ENCODE results near the gene ERC2.

The ERC2 gene

DNA sequence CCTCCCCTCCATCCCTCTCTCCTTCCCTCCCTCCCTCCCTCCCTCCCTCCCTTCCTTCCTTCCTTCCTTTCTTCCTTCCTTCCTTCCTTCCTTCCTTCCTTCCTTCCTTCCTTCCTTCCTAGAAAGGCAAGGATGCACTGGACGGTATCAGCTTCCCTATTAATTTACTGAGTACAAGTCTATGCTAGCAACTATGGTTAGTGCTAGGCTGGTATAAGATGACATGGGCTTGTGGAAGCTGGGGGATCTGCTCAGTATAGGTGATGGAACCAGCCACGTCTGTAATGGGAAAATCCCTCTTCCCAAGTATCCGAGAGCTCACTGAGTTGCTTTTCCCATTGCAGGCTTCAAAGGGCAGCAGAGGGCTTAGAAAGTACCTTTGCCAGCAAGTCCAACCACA lies 884.8 kb downstream of the ERC2 start:
- DNase-seq (ENCODE audit: low spot score), result no peak

DNA sequence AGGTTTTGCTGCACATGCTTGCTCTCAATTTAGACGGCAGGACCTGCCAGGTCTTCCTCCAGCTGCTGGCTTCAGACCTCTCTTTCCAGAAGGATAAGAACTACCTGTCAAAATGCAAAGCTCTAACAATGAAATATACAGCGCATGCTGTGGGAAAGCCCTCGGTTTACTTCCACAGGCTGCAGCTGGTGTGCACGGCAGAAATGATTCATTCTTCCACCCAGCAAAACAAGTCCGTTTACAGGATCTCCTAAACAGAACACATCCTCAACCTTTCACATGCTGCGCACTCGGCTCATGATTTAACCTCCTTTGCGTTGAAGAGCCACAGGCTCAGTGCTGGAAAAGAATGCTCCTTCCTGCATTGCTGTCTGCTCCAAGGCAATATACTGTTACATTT lies 888.8 kb downstream of the ERC2 start:
- no peak for DNase-seq (ENCODE audit: low spot score)

DNA sequence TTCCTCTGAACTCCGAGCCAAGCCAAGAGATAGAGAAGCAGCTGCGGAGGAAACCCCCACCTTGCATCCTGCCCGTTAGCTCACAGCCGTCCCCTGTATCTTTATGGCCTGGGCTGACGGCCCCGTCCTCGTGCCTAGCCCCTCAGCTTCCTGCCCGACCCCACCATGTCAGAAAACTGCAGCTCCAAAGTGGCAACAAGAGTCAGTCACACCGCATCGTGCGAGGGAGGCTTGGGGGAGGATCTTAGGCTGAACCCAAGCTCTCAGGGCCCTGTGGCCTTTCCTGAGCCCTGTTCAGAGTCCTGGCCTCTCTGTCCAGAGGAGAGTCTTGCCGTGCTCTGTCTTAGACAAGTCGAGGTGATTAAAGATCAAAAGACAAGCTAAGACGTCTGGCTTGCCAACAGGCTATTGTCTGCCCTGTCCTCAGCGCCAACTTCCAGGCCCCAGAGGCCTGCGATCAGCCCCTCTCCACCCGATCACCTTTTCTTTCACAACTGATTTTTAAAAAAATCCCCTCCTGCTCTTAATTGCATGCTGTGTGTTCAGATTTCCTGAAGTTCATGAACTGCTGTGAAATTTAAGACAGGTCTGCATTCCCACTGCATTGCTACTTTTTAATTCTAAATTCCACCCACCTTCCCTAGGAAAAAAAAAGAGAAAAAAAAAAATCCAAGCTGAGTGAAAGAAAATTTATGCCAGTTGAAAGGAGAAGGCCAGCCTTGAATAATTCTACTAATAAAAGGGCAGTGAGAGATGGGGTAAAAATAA lies 891.5 kb downstream of the ERC2 start:
- DNase-seq (ENCODE audit: low spot score), result no peak

DNA sequence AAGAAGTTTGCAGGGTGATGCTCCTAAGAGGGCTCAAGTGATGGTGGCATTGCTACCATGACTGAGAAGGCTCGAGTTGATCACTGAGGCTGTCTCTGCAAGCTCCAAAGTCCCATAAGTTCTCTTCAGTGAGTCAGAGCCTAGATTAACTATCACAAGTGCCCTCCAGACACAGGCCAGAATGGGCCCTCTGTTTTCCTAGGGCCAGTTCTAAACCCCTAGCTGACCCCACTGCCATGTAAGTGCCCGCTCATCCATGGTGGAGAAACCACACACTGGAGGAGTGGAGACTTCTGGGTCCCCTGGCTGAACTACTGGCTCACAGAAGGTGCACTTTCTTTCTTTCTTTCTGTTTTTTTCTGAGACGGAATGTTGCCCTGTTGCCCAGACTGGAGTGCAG lies 893.6 kb downstream of the ERC2 start:
- DNase-seq (ENCODE audit: low spot score), result no peak

DNA sequence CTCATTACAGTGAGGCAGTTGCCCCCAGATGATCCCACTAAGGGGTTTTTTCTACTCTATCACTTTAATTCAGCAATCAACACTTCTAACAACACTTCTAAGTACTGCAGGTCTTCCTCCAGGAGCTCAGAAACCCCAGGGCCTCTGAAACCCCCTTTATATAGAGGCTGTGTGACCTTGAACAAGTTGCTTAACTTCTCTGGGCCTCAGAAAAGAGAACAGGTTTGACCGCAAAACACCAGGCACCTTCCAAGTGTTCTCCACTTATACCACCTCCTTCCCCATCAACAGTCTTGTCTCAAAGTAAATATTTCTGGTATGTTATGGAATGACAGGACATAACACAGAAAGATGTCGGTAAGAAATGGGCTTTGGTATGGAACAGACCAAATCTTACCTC lies 895.5 kb downstream of the ERC2 start:
- DNase-seq (ENCODE audit: low spot score), result no peak

DNA sequence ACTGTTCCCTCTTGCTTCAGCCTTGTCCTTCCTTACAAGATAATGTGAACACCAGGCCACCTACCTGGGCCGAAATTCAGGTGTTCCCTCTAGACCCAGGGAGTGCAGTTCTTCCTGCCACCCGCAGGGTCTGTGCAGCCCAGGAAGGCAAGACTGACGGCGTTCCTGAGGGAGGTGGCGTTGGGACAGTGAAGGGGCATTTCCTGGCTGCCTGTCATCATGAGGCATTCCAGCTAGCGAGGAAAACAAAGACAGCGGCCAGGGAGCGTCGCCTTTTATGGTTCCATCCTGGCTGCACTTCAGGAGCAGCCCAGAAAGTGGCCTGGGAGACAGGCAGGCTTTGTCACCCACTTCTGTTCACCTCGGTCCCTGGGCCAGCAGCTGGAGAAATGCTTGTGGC lies 896.4 kb downstream of the ERC2 start:
- no peak for DNase-seq (ENCODE audit: low spot score)

DNA sequence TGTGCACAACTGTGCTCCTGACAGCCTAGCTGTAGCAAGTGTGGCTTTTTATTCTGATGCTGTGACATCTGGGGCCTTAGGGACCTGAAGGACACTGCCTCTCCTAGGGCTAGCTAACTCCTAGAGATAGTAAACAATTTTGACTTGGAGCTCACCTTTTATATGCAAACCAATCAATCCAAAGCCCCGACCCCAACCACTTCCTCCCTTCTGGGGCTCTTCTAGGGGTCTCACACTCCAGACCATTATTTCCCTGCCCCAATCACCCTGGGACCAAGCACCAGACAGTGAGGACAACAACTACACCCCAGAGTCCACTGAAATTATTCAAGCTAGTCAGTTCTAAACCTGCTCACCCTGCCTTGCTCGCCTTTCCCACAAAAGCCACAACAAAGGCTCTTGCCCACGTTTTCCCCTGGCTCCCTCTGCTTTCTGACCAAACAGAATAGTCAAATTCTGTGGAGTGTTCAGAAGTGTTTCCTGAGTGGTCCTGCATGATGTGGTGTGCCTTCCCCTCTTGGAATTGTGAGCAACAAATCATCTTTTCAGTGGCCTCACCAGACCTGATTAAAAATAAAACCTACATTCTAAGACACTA lies 897.0 kb downstream of the ERC2 start:
- DNase-seq (ENCODE audit: low spot score), result no peak

DNA sequence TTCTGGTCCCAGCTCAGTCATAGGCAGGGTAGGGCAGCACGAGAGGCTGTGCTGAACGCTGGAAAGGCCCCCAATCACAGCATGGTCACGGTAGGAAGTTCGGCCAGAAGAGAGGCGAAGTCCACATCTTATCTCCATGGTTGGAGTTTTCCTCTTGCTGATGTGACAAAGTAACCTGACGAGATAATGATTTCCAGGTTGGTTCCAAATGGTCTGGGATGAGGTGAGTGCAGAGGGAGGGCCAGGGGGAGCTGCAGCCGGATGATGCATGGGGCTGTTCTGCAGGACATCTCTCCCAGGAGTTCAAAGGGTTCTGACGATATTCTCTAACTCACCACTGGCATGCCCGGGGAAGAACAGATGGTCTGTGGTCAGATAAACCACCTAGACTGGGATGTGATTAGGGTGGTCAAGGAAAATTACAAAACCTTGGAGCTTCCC lies 898.0 kb downstream of the ERC2 start:
- DNase-seq (ENCODE audit: low spot score), result no peak

DNA sequence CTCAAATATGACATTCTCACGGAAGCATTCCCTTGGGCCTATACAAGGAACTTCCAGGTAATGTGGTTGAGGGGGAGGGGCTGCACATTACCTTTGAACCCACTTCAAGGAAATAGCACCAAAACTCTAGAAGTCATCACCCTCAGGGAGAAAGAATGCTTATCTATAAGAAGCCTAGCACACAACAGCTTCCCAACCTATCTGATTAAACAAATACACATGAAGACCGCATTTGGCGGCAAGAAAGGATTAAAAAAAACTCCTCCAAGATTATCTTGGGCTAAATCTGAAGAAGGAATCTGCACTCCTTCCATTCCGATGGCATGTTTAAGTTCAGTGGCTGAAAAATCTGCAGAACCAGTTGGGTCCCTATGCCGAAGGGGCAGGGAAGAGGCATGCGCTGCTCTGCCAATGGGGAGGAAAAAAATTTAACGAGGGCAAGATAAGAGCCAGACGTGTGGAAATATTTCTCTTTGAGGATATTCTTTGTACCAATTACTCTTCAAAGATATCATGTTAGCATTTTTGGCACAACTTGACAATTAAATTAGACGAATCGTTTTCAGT lies 899.2 kb downstream of the ERC2 start:
- no peak for DNase-seq (ENCODE audit: low spot score)

DNA sequence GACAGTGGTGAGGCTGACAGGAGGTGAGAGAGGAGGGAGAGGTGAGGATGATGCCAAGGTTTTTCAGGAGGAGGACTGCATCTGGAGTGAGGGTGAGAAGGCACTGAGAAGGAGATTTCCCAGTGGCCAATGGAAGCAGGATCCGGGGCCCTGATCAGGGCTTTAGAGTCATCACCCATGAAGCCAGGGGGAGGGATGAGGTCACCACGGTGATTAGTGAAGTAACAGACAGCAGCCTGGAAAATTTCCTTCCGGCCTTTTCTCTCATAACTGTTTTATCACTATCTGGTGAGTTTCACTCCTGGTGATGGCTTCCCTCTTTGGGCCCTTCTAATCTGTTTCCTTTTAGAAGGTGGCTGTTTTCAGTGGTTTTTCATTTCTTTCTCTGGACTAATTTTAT lies 900.7 kb downstream of the ERC2 start:
- DNase-seq (ENCODE audit: low spot score), result no peak

DNA sequence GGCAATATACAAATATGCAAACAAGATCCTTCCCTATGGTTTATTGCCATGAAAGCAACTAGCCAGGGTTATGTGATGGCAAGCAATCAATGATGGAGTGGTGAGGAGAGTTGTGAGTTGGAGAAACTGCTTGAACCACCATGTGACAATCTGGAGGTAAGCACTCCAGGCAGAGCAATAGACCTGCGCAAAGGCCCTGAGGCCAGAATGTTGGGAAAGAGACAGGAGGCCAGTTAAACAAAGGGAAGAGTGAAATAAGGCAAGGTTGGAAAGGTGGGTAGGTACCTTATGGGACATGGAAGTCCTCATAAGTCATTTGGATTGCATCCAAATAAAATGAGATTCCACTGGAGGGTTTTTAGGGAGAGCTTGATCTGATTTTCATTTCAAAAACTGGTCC lies 901.1 kb downstream of the ERC2 start:
- no peak for DNase-seq (ENCODE audit: low spot score)

DNA sequence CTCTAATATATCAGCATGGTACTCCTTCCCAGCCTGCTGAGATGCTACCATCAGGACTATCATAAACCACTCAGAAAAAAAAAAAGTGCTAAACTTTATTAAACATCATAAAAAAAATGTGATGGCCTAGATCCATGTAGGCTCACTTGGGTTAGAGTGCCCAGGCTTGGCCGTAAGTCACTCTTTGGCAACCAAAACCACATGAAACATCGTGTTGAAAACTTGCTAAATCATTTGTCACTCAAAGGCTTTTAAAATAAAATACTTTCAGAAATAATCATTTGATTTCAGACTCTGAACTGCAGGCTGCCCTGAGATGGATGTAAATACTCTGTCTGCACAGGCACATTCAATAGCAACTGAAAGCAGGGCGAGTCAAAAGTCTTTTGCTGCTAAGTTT lies 902.7 kb downstream of the ERC2 start:
- DNase-seq (ENCODE audit: low spot score), result no peak

DNA sequence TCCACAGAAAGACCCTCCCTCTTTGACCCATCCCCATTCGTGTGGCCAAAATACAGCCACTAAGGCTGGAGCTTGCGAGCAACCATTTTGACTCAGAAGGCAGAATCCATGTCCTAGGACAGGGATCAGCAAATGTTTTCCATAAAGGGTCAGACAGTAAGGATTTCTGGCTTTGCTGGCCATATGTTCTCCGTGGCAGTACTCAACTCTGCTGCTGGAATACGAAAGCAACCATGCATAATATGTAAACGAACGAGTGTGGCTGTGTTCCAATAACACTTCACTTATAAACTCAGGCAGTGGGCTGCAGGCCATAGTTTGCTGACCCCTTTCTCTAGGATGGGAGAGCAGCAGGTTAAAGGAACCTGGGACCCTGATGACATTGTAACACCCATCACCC lies 903.5 kb downstream of the ERC2 start:
- DNase-seq (ENCODE audit: low spot score), result no peak

DNA sequence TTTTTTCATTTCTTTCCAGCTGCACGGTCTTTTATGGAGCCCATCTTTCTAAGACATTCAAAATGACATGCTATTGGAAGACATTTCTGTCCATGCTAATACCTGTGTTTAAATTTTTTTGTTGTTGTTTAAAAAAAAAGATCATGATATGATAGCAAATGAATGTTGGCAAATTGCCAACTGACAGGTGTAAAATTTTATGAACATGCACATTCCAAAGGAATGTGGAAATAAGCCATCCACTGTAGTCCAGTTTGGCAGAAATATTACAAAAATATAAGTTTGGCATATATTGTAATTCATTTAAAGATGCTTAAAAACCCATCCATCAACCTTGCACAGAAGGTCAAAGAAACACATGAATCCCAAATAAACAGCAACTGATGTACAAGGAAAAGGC lies 905.6 kb downstream of the ERC2 start:
- DNase-seq (ENCODE audit: low spot score), result no peak

DNA sequence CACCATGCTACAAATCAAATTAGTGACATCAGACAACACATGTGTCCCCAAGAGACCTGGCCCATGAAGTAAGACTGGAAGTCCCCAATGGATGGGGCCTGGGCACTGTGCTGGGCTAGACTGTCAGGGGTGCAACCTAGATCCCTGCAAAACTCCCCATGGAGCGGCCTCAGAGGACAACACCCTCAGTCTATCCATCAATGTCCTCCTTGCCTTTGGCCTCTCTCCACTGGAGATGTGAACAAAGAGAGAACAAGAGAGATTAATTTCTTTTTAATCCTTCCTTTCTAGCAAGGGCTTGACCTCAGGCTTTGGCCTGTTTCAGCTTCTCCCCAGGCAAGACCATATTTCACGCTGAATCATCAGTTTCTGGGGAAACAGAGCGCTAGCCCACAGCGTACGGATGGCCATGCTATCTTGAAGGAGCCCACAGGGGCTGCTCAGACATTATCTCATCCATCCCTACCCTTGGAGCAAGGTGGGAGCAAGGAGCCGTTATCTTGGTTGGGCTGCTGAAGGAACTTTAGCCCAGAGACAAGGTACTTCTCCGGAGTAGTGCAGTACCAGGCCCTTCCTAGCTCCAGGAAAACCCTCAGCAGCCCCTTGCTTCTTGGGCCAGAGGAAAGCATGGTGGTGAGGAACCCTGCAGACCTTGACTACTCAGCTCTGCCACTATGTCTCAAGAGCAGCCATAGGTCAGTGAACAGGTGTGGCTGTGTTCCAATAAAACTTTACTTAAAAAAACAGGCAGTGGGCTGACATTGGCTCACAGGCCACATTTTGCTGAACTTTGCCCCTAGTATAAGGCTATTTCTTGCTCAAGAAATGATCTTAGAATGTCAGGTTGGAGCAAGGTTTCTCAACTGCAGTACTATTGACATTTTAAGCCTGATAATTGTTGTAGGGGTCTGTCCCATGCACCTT lies 908.5 kb downstream of the ERC2 start:
- no peak for DNase-seq (ENCODE audit: low spot score)

DNA sequence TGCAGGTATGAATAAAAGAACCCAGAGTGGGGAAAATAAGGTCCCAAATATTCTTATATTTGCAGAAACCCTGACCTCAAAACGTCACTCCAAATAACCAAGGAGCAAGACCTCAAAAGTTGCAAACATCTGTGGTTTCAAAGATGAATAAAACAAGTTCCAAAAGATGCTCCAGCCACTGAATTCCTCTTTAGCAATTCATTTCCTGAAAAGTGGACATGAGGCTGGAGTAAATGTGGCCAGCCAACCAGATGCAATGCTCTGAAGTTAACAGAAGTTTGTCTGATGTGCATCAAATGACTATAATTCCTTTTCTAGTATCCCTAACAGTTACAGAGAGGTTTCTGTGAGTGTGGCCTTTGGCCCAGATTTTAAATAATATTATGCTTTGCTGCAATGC lies 910.0 kb downstream of the ERC2 start:
- DNase-seq (ENCODE audit: low spot score), result no peak

DNA sequence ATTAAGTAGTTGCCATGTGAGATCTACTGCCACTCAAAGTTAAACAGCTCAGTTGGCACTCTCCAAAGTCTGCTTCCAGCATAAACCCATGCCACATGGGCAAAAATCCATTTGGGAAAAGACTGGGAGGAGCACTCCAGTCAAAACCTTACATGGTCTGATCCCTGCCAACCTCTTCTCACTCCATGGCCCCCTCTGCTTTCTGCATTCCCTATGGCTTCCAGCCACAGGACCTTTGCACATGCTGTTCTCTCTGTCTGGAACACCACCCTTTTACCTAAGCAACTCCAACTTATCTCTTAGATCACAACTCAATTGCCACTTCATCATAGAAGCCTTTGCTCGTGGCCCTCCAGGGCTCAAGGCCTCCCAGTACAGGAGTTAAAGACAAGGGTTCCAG lies 910.7 kb downstream of the ERC2 start:
- no peak for DNase-seq (ENCODE audit: low spot score)

DNA sequence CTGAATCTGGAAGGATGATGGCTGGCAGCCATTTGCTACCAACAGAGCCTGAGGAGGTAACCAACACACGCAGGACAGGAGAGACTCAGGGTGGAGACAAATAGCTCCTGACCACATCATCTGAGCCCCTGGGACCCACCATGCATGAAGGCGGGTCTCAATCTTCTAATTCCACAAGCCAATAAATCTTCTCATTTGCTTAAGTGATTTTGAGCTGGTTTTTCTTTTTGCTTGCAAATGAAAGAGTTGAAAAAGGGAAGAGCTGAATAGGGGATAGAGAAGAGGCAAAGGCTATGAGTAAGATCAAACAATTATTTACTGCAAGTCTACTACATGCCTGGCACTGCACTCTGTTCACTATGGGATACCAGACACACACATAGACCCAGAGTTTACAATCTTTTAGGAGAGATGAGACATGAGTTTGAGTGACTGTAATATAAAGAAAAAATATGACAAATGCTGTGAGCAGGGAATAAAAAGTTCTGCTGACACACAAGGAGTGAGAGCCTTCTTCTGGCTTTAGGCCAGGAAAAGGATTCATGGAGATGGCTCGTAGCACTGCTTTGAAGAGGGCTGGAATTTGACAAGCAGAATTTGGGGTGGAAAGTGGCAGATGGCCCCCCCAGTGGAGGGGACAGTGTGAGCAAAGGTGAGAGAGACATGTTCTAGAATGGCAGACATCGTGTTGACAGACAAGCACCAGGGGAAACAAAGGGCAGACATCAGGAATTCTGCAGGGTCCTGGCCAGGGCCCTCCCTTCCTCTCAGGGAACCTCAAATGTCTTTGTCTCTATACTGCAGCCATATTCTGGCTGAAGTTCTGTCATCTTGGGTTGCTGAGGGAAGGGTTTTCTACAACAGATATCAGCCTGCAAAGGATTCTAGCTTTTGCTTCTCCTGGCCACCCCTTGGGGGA lies 911.4 kb downstream of the ERC2 start:
- DNase-seq (ENCODE audit: low spot score), result no peak

DNA sequence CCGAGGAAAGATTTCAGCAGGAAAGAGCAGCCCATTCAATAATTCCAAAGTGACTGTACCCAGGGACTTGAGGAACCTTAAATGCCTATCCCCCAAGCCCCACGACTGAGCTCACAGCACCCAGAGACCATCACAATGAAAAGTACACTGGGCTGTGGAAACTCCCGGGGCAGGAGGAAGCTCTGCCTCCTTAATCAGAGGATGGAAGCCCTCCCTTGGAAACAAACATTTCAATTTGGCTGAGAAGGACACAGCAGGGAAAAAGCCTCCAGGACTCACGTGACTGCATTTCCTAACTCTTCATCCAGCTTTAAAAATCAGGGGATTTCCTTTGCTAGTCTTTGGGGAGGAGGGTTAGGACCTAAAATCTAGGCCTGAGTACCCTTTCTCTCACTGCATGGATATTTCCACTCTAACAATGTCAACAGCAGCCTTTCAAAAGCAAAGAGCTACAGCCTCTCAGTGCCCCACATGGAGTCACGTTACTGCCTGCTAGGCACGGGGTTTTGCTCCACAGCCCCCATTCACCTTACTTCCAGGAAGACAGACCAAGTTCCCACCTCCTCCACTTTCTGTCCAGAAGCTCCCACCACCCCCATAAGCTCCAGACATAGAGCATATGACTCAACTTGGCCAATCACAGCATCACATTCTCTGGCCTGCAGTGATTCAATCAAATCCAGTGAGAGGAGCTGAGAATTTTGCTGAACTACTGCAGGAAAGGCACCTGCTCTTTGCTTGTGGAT lies 912.2 kb downstream of the ERC2 start:
- DNase-seq (ENCODE audit: low spot score), result no peak

DNA sequence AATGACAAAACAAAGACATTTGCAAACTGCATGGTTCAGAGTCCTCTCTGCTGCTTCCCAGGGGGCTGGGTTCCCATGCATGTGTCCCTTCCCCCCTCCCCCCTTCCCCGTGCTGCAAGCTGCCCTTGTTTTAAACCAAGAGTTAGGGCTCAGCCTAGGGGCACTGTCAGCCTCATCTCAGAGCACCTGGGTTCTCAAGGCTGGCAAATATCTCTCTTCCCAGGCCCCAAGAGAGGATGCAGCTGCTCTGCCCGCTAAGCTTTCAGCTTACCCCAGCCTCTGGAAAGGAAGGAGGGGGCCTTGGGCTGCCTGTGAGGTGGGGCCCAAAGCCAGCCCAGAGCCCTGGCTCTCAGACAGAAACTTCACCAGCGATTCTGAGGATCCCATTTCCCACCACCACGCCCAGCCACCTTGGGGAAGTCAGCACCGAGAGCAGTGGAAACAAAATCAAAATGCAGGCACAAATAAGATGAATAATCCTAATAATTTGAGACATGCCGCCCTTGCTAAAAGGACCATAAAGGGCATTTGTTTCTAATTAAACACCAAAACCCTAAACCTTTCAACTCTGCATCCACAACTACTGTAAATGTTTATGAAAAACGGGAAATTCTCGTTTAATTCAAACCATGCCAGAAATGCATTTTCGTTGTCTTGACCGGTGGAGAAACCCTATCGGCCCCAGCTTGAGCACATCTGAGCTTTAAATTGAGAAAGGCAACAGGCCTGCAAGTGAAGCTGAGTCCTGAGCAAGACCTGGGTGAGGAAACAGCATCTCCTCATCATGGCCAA lies 913.4 kb downstream of the ERC2 start:
- DNase-seq (ENCODE audit: low spot score), result no peak

Measured in hematopoietic multipotent progenitor cell treated with erythropoietin and hydrocortisone succinate and interleukin-3 and kit ligand, for 17 days (in vitro differentiated cells).